CD4-positive, alpha-beta T cell treated with Interleukin-4 for 4 hours (primary cell): Measurements from ENCODE around the gene FAM193B.

Experiments
- DNase-seq: peaks from one replicate; pipeline ENCODE4 v3.0.0-alpha.2; 2020

Gene FAM193B

DNA sequence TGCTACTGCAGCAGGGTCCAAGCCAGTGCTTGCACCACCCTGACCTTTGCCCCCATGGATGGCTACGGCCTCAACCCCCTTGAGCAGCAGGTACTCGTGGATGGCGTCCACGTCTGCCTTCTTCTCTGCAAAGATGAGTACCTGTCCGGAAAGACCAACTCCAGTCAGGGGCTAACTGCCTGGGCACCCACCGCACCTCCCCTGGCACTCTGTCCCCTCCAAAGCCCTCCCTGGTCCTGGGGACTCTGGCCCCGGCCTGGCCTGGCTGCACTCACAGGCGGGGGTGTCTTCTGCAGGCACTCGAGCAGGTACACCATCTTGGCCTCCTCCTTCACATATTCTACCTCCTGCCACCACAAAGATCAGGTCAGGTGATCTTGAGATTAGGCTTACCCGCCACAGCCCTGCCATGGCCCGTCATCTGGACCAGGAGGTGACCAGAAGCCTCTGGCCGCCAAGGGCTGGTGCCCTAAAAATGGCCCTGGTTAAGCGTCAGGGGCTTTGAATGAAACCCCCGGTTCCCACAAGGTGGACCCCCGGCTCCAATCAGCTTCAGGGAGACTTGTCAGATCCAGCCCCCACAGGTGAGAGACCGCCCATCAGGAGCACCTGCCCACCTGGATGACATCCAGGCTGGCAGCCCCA, 41.5 kb downstream of the FAM193B start:
- DNase-seq, result no peak

DNA sequence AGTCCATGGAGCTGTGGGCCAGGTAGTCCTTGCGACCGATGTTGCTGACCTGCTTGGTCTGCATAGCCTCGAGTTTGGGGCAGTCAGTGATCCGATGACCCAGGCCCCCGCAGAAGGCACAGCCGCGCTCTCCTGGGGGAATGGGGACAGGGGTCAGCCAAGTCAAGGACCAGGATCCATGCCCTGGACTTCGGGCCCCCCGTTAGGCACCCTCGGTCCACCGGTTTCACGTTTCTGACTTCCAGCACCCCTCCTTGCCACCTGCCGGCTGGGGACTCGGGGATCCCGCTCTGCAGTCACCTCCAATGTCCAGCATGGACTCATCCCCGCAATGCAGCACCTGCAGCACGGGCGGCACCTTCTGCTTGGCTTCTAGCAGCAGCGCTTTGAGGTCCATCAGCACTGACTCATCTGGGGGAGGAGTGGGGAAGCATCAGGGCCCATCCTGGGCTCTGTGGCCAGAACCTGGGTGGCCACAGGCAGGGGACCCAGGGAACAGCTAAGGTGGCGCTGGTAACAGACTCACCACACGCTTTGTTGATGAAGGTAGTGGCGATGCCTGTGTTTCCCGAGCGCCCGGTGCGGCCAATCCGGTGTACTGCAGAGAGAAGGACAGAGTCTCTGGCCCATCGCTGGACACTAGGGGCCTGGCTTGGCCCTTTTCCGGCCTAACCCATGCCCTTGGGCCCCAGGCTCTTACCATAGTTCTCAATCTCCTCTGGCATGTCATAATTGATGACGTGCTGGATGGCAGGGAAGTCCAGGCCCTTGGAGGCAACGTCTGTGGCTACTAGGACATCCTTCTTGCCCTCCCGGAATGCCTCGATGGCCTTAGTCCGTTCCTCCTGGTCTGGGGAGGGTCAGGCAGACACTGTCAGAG, 42.3 kb downstream of the FAM193B start:
- DNase-seq, result no peak

DNA sequence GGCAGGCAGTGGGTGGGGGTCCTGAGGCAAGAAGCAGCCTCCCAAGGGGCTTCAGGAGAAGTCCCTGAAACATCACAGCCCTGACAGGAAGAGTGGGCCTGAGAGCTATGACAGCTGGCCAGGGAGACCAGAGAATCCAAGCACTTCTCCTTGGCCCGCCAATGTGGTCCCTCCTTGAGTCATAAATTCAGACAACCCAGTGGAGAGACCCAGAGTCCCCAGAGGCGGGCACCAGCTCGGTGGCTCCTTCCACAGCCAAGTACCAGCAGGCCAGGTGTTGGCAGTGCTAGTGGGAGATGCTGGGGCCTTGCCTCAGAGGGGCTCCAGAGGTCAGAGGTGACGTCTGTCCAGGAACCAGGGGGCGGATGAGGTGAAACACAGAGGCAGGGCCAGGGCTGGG, 43.2 kb downstream of the FAM193B start:
- no peak for DNase-seq

DNA sequence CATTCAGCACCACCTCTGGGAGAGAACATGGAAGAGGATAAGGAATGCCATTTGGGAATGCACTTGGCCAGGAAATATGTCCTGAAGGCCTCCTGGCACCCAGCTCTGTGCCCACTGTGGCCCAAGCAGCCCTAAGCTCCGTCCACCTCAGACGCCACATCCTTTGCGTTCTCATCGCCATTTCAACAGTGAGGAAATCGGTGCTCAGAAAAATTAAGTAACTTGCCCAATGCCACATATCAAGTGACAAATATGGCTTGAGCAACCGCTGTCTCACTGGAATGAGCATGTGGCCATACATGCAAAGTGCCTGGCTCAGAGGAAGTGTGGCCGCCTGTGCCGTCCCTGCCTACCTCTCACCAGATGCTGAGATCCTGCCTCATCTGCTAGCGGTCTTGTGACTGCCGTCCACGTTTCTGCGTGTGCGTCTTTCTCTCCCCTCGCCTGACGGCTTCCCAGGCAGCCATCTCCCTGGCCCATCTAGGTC, 43.8 kb downstream of the FAM193B start:
- DNase-seq, result no peak

DNA sequence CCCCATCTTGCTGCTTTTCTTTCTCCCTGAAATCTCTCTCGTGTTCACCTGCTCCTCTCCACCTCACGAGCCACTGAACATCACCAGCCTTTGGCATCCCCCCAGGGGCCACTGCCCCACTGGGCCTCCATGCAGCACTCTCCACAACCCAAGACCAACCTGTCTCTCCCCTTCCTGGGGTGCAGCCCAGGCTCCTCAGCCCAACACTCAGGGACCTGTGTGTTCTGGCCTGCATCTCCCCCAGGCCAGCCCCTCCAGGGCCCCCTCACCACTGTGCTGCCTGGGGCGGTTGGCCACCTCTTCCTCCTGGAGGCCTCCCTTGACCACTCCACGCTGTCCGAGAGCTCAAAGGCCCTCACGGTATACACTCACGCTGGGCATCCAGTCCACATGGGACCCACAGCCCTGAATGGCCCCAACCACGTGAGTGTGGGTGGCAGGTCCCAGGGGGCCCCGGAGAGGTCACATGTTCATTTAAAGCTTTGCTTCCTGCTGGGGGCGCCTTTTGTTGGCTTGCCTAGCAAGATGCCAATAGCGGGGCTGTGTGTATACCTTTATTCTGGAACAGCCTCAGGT, 44.3 kb downstream of the FAM193B start:
- DNase-seq, result no peak

DNA sequence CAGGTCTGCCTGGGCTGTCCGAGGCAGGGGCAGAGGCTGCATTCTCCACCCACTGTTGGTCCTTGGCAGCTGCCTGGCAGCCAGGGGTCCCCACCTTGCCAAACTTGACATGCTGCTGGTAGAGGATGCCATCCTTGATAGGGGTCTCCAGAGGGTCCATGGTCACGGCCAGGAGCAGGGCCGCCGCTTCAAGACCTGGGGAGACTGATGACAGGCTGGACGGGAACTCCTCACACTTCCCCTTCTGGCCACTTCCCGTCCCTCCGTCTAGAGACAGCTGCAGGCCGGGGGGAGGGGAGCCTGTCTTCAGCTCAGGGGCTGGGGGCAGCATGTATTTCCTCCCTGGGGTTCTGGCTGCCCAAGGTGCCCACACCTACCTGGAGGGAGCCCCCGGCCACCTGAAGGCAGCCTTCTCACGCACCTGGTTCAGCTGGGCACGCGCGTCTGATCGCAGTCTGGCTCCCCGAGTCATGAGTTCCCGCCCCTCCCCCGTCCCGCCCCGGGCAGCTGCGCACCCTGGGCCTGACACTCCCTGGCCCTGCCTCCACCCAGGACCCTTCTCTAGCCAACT, 44.9 kb downstream of the FAM193B start, which contains the start of gene DOK3:
Gene DOK3 (minus strand): TSS at position 446 of the 571 bp plus-strand sequence. CDS start 286 bp downstream, at position 160.
- DNase-seq, result no peak

DNA sequence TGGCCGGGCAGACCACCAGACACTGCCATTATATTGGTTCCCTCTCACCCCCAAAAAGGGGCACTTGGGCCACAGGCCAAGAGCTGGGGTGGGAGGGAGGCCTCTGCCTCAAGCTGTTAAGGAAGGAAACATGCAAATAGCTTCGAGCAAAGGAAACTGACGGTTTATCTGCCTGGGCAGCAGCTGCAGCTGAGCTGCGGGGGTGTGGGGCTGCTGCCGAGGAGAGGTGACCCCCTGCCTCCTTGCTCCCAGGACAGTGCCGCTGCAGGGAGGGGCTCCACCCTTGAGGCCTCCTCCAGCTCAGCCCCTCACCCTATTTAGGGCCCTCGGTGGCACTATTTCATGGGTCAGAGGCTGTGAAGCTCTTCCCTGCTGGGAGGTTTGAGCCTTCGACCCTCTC, 45.5 kb downstream of the FAM193B start:
- DNase-seq, result no peak

DNA sequence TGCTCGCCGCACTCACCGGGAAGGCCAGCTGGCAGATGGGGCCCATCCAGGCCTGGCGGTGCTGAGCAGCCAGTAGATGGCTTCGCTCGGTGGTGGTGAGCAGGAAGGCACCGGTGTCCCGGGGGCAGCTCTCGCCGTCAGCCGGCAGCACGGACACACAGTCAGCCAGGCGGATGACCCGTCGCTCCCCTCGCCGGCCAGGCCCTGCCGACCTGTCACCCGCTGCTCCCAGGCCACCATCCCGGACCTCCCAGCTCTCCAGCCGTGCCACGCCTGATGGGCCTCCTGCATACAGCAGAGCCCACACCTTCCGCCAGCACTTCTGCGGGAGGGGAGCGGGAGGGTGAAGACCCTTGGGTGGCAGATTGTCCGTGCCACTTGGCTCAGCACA, 46.1 kb downstream of the FAM193B start:
- DNase-seq, result no peak

DNA sequence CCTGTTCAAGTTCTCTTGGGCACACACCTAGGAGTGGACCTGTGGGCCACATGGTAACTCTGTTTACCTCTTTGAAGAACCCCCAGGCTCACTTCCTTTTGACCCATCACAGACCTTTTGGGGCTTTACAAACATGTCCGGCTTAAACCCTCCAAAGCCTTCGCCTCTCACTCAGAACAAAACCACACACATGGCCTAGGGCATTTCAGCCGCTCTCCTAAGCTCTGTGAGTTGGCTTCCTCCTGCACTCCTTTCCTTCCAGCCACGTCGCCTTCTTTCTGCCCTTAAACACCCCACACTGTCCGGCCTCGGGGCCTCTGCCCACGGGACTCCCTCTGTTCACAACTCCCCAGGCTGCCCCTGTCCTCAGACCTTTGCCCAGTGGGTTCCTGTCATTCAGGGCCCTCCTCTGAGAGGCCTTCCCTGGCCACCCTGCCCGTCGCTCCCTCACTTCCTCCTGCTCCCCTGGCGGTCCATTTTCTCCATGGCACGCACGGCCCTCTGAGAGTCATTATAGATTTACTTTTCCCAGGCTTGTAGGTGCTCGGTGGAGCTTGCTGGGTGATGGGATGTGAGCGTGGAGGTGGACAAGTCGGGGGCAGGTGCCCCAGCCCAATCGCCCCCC, 46.7 kb downstream of the FAM193B start:
- no peak for DNase-seq

DNA sequence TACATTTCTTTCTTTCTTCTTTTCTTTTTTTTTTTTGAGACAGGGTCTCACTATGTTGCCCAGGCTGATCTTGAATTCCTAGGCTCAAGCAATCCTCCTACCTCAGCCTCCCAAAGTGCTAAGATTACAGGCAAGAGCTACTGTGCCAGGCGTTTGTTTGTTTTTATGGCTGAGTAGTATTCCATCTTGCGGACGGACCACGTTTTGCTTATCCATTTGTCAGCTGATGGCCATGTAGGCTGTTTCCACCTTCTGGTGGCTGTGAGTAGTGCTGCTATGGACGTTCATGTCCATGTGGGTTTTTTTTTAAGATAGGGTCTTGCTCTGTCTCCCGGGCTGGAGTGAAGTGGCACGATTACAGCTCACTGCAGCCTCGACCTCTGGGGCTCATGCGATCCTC, 47.2 kb downstream of the FAM193B start:
- DNase-seq, result no peak

DNA sequence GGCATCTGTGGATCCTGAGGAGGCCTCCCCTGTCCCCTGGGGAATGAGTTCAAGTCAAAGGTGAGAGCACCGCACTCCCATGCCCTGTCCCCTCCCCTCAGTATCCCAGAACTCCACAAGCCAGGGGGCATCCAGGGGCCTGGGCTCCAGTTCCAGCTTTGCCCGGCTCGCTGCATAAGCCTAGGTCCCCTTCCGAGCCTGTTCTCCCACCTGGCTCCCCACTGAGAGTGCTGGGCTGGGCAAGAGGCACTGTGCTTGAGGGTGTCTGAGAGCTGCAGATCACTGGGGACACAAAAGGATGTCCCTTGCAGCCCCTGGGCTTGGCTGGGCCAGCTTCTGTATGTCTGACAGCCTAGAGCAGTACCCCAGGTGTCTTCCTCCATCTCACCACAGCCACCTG, 49.3 kb downstream of the FAM193B start:
- DNase-seq, result no peak

DNA sequence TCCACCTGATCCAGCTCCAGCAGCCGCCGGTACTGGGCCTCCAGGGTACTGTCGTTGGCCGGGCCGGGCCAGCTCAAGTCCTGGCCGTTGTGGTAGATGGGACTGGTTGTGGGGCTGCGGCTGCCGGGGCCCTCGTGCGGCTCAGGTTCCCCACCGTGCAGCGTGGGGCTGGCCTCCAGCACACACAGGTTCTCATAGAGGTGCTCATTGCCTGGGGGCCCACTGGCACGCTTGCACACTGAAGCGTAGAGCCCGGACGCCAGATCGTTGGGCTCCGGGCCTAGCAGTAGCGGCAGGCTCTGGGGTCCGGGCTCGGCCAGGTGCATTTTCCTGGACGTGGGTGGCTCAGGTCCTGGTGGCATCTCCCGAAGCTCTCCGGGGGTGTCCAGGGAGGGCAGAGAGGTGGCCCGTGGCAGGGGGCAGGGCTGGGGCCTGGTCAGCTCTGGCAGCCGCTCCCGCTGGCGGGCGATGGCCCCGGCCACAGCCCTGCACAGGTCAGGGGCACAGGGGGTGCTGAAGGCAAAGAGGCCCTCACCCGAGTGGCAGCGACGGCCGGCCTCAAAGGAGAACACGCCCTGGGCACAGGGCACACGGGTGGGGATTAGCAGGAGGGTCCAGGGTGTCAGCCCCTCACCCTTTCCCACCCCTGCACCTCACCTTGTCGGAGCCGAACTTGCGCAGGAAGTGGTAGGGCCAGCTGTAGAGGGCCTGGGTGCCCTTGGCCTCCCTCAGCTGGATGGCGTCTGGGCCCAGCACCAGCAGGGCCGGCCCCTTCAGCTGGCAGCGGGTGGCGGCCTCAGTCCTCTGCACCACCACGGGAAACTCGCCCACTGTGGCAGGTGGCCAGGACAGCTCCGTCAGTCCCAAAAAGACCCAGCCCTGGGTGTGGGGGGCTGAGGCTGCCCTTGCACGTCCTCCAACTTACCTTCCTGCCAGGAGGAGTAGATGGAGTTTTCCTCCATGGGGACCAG, 50.0 kb downstream of the FAM193B start:
- DNase-seq, result no peak

DNA sequence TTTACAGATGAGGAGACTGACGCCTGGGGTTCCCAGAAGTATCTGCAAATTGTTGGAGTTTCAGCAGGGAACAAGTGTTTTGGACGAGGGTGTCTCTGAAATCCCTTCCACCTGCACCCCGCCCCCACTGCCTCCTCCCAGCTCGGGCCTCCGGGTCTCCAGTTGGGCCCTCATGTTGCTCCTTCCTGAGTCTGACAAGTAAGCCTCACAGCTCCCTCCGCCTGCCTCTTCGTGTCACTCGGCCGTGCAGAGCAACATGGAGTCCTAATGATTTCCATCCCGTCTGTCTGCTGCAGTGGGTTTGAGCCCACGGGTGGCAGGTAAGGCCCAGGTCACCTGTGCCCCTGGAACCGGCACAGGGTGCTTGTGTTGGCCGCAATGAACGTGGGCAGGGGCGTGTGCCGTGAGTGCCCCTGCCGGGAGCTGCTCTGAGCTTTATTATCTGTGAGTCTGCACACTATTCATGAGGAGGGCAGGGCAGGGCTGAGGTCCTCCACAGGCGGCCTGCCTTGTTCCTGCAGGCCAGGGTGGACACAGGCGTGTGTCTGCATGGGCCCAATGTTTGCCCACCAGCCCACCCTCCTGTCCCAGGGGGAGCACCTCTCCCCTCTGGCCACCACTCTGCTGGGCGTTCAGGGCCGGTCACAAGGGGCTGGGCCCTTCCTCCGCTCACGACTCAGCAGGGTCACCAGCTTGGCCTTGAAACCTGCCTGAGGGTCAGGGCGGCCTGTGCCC, 50.8 kb downstream of the FAM193B start:
- no peak for DNase-seq

DNA sequence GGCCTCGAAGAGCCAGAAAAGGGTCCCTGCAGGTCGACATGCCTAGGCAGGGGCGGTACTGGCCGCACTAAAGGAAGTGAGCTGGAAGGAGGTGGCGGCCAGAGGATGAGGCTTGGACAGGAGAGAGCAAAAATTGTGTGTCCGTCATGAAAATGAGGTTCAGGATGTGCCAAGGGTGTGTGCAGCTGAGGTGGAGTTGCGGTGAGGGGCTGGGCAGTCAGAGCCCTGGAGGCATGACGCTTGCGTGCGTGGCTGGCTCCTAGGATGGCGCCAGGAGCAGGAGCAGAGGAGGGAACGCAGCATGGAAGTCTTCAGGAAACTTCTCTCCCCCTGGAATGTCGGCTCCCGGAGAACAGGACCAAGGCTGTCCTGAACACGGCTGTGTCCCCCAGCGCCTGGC, 51.5 kb downstream of the FAM193B start:
- no peak for DNase-seq

DNA sequence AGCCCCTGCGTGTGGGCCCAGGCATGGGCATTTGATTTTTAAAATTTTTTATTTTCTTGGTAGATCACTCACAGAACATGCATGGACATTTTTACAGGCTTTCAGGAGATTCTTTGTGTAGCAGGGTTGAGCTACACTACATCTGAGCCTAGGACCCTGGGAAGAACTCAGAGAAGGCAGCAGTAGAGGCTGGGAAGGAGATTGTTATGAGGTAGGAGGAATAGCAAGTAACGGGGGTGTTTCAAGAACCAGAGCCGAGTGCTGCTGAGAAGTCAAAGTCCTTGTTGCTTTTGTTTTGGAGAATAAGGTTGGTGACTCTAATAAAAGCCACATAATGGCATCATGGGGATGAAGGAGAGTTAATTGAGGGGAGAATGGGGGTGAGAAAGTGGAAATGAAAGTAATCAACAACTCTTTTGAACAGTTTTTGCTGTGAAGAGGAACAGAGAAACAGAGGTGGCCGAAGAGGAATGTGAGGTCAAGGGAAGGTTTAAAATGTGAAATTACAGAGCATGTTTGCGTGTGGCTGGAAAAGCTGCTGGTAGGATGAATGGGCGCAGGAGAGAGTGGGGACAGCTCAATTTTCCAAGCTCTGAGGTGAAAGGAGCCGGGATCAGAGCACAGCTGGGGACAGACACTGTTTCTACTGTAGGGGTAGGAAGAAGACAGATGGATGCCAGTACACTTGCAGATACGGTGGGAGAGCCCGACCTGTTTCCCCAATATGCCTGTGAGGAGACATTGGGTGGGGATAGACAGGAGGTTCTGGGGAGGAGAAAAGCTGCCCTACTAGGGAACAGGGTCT, 52.3 kb downstream of the FAM193B start:
- DNase-seq, result no peak

DNA sequence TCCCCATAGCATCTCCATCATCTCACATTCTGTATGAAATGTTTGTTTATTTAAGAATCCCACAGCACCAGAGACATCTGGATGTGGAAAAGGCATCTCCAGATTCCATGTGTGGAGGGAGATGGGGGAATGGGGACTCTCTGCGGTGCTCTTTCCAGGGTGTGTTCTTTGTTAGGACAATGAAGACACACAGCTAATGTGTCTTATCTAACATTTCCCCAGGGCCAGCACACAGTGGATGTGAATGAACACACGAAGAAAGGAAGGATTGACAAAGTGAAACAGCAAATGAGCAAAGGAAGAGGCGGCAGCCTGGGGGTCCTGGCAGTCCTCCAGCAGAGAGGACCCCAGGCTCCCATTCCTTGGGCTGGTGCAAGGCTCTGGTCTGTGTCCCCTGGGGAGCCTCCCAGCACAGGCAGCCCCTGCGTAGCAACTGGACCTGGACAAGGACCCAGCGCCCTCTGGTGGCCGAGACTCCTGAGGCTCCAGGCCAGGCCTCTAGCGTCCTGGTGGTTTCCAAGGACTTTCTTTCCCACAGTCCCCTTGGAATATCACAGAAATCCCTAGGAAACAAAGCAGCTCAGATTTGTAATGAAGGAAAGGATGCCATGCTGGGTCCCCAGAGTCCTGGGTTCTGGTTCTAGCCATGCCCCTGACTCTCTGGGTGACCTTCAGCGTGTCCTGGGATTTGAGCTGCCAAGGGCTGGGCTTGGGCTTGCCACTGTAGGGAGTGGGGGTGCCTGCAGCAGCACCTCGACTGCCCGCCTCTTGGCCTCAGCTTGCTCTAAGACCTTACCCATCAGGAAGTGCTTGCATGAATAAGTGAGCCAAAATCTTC, 53.5 kb downstream of the FAM193B start:
- peak; percentile 77 for DNase-seq

DNA sequence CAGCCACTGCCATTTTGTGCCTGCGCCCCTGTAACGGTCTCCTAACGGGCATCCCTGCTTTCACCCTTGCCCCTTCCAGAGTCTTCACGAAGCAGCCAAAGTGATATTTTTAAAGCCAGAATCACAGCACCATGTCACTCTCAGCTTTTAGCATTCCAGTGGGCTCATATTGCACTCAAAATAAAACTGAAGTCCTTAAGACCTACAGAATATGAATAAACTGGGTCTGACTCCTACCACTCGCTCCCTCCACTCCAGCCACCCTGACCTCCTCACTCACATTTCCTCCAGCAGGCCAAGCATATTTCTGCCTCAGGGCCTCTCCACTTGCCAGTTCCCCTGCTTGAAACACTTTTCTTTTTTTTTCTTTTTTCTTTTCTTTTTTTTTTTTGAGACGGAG, 54.5 kb downstream of the FAM193B start:
- DNase-seq, result no peak

DNA sequence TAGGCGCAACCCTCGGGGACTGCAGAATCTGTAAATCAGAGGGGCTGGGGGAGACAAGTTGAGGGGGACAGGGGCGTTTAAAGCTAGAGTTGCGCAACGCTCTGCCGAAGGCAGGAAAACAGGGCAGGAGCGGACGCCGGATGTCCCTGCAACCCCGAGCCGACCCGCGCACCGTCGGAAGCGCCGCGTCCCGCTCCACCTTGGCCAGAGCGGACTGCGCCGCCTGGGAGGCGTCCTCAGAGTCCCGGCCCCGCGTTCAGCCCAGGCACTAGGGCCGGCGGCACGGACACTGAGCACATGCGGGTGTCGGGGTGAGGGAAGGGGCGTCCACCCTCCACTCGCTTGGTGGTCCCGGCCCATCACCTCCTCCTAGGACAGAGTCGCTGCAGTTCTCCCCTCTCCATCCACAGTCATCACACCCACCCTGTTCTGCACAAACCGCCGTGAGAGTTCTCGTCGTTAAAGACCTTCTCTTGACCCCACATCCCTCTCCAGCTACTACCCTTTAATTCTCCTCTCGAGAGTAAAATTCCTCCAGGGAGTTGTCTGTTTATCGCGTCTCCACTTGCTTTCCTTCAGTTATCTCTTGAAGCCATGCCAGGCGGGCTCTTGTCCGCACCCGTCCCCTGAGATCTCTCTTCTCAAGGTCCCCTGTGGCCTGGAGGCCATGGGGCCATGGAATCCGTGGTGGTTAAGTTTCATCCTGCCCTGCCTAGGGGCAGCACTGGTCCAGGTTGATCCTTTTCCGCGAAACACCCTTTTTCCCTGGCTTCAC, 56.2 kb downstream of the FAM193B start:
- no peak for DNase-seq
